CD4-positive, alpha-beta T cell treated with Interleukin-10 for 1 hour (primary cell): ENCODE results near the gene NHEJ1.
A peak's percentile ranks its signal among the peaks of the same experiment; 100 is the strongest.

Source experiments
- DNase-seq: peaks from one replicate; pipeline ENCODE4 v3.0.0-alpha.2; 2020

Gene NHEJ1

GRCh38 chr2:219084791-219085190 is 75.8 kb downstream of the NHEJ1 start:
- DNase-seq, result no peak

GRCh38 chr2:219082332-219082958 is 78.2 kb downstream of the NHEJ1 start:
- no peak for DNase-seq

- DNase-seq, result no peak
These were observed 78.8 kb downstream of the NHEJ1 start for GRCh38 chr2:219081701-219082331.

GRCh38 chr2:219081096-219081495 is 79.5 kb downstream of the NHEJ1 start:
- no peak for DNase-seq

- DNase-seq, result no peak
These were observed 81.2 kb downstream of the NHEJ1 start for GRCh38 chr2:219079417-219079816.

- DNase-seq, result no peak
These were observed 81.7 kb downstream of the NHEJ1 start for GRCh38 chr2:219078951-219079350.

- DNase-seq, result no peak
These were observed 82.5 kb downstream of the NHEJ1 start for GRCh38 chr2:219078126-219078525.

- DNase-seq, result no peak
These were observed 84.4 kb downstream of the NHEJ1 start for GRCh38 chr2:219076253-219076652.

GRCh38 chr2:219073413-219074129 is 87.0 kb downstream of the NHEJ1 start:
- peak; percentile 12 for DNase-seq

GRCh38 chr2:219072741-219073250 is 87.8 kb downstream of the NHEJ1 start:
- no peak for DNase-seq

GRCh38 chr2:219071131-219071816 is 89.3 kb downstream of the NHEJ1 start:
- DNase-seq, result no peak

GRCh38 chr2:219065484-219065883 is 95.1 kb downstream of the NHEJ1 start:
- DNase-seq, result no peak

- DNase-seq, result no peak
These were observed 98.5 kb downstream of the NHEJ1 start for GRCh38 chr2:219062081-219062480.

- no peak for DNase-seq
These were observed 99.5 kb downstream of the NHEJ1 start, which contains the start of gene IHH for GRCh38 chr2:219060821-219061791. Gene IHH, minus strand, starts transcription at chr2:219060921. Its CDS starts 454 bp downstream, at chr2:219060467.

GRCh38 chr2:219059725-219060682 is 100.6 kb downstream of the NHEJ1 start:
- no peak for DNase-seq

GRCh38 chr2:219059375-219059724 is 101.3 kb downstream of the NHEJ1 start:
- DNase-seq, result no peak

GRCh38 chr2:219058541-219059374 is 101.9 kb downstream of the NHEJ1 start:
- DNase-seq, result no peak

- peak; percentile 79 for DNase-seq
These were observed 102.7 kb downstream of the NHEJ1 start for GRCh38 chr2:219057709-219058540.
